ENCODE data around the gene MOCS1. TPM values are rescaled to one million over a fixed set of nuclear protein-coding genes. Genes with fewer than 3 reads are reported as not detected.

Gene MOCS1
- total and polyA plus RNA-seq, 2 donors from 2014 or later, result 25.9 to 41.3 TPM

- H3K9me3 ChIP-seq (ENCODE audit: control insufficient read depth in 2 of 3, insufficient read depth in 1 of 3, low read length in 3 of 3), result no peaks in the 10 kb centered on the region
- H3K36me3 ChIP-seq (ENCODE audit: control insufficient read depth in 2 of 3, insufficient read depth in 3 of 3, low read length in 3 of 3), result peaks cover 0 to 12% (median 0%) of the 10 kb centered on the region in 3 donors
- FAIRE-seq (no peak), DNase-seq (peak in 3 of 5 donors; percentile 16 to 77 (median 18))
- intact Hi-C loops (cut with DNase I), result no loop called here
- H3K9ac ChIP-seq (ENCODE audit: low read length in 3 of 3), result no peak overlapping the region
- H3K4me3 ChIP-seq (ENCODE audit: low read length in 3 of 3), result no peak overlapping the region
- H3K27ac ChIP-seq (ENCODE audit: low read depth in 2 of 2, low read length in 2 of 2), result no peak overlapping the region
- no peak for TF ChIP-seq CTCF (IDR thresholded peaks at IDR 0.05; ENCODE audit: borderline replicate concordance, extremely low read depth, insufficient read depth)
- no peaks in the 10 kb centered on the region for H3K27me3 ChIP-seq (ENCODE audit: control insufficient read depth, insufficient read depth, low read length)
- H3K4me1 ChIP-seq (ENCODE audit: control insufficient read depth in 2 of 3, insufficient read depth in 2 of 3, low read depth in 1 of 3, low read length in 3 of 3), result no peaks in the 10 kb centered on the region
Observed at GRCh38 chr6:39901670-39902069, 32.6 kb downstream of the MOCS1 start.

GRCh38 chr6:39901116-39901655, 33.1 kb downstream of the MOCS1 start:
- Histone ChIP-seq H3K27me3 (ENCODE audit: control insufficient read depth, insufficient read depth, low read length) (no peaks in the 10 kb centered on the region), H3K9me3 (ENCODE audit: control insufficient read depth in 2 of 3, insufficient read depth in 1 of 3, low read length in 3 of 3) (no peaks in the 10 kb centered on the region), H3K36me3 (ENCODE audit: control insufficient read depth in 2 of 3, insufficient read depth in 3 of 3, low read length in 3 of 3) (peaks cover 0 to 12% (median 0%) of the 10 kb centered on the region in 3 donors), H3K27ac (ENCODE audit: low read depth in 2 of 2, low read length in 2 of 2) (no peak overlapping the region), H3K4me3 (ENCODE audit: low read length in 3 of 3) (no peak overlapping the region), H3K4me1 (ENCODE audit: control insufficient read depth in 2 of 3, insufficient read depth in 2 of 3, low read depth in 1 of 3, low read length in 3 of 3) (no peaks in the 10 kb centered on the region), H3K9ac (ENCODE audit: low read length in 3 of 3) (no peak overlapping the region)
- no peak for DNase-seq
- TF ChIP-seq CTCF (IDR thresholded peaks at IDR 0.05; ENCODE audit: borderline replicate concordance, extremely low read depth, insufficient read depth), result no peak
- no peak for FAIRE-seq
- intact Hi-C loops (cut with DNase I), result no loop called here

- no peaks in the 10 kb centered on the region for H3K9me3 ChIP-seq (ENCODE audit: control insufficient read depth in 2 of 3, insufficient read depth in 1 of 3, low read length in 3 of 3)
- intact Hi-C loops (cut with DNase I), result no loop called here
- no peaks in the 10 kb centered on the region for H3K4me1 ChIP-seq (ENCODE audit: control insufficient read depth in 2 of 3, insufficient read depth in 2 of 3, low read depth in 1 of 3, low read length in 3 of 3)
- H3K9ac ChIP-seq (ENCODE audit: low read length in 3 of 3), result no peak overlapping the region
- no peak overlapping the region for H3K4me3 ChIP-seq (ENCODE audit: low read length in 3 of 3)
- no peak for FAIRE-seq
- no peaks in the 10 kb centered on the region for H3K27me3 ChIP-seq (ENCODE audit: control insufficient read depth, insufficient read depth, low read length)
- DNase-seq, result no peak
- no peaks in the 10 kb centered on the region for H3K36me3 ChIP-seq (ENCODE audit: control insufficient read depth in 2 of 3, insufficient read depth in 3 of 3, low read length in 3 of 3)
- no peak overlapping the region for H3K27ac ChIP-seq (ENCODE audit: low read depth in 2 of 2, low read length in 2 of 2)
- TF ChIP-seq CTCF (IDR thresholded peaks at IDR 0.05; ENCODE audit: borderline replicate concordance, extremely low read depth, insufficient read depth), result no peak
Observed at GRCh38 chr6:39899554-39900295, 34.5 kb downstream of the MOCS1 start.
